ENCODE results near the gene SLIT3.

- no peak for TF ChIP-seq CTCF (IDR thresholded peaks at IDR 0.05)
- no peak for TF ChIP-seq RFX5 (IDR thresholded peaks at IDR 0.05; ENCODE audit: low read length)
- TF ChIP-seq GATA2 (CRISPR knock-in tag; IDR thresholded peaks at IDR 0.05): no peak
- no peak for TF ChIP-seq EP300 (IDR thresholded peaks at IDR 0.05; ENCODE audit: borderline replicate concordance in 1 of 2, low read depth in 1 of 2, low read length in 1 of 2)
- no peak for TF ChIP-seq JUND (IDR thresholded peaks at IDR 0.05)
- TF ChIP-seq SIN3A (IDR thresholded peaks at IDR 0.05; ENCODE audit: borderline replicate concordance, low read depth, low read length): no peak
- TF ChIP-seq EZH2phosphoT487 (IDR thresholded peaks at IDR 0.05; ENCODE audit: borderline replicate concordance, low read depth): no peak
These were observed 433.7 kb downstream of the SLIT3 start for GRCh38 chr5:168867241-168867640.

All from SK-N-SH (cell line).